Muscle of back (tissue), 13 donors: Measurements from ENCODE around the gene AUNIP. TPM values are rescaled to one million over a fixed set of nuclear protein-coding genes. Genes with fewer than 3 reads are reported as not detected.

ENCODE experiments used
- DNase-seq, 3 donors: peaks; one replicate each; pipeline versions ENCODE4 v3.0.0 to v3.0.0-alpha.2; 2013
- long read RNA-seq, 9 donors: transcript quantifications; one replicate each; lab custom pipeline, GENCODE V29; 2026
- polyA plus RNA-seq, 10 donors: library from polyadenylated mRNA; unstranded; fragments of 120-200 nt; gene quantifications; one replicate each; pipeline ENCODE4 v1.2.1, GENCODE V29; 2013; ENCODE audit not compliant: insufficient read length in 10 of 10

AUNIP gene
- polyA plus RNA-seq, result 1 to 10 TPM in 7 of 10 donors, under 1 TPM in 3; 0.78 to 2.5 (median 1.3) TPM
- long read RNA-seq, donor 1, result 0 reads
- long read RNA-seq, donor 2, partial matches to known transcripts, result 5 of 21 reads
- long read RNA-seq, donor 2, other reads (novel, unspliced or antisense), result 15 of 21 reads
- long read RNA-seq, donor 3, result 0 reads
- long read RNA-seq, donor 4, result 0 reads
- long read RNA-seq, donor 5, partial matches to known transcripts, result 0 of 1 reads
- long read RNA-seq, donor 5, other reads (novel, unspliced or antisense), result 0 of 1 reads
- long read RNA-seq, donor 6, partial matches to known transcripts, result 0 of 1 reads
- long read RNA-seq, donor 6, other reads (novel, unspliced or antisense), result 0 of 1 reads
- long read RNA-seq, donor 7, result 0 reads
- long read RNA-seq, donor 8, partial matches to known transcripts, result 0 of 1 reads
- long read RNA-seq, donor 8, other reads (novel, unspliced or antisense), result 0 of 1 reads
- long read RNA-seq, donor 9, result 0 reads

- DNase-seq, result peak; percentile 80 to 95 (median 90)
These were observed at the start of gene AUNIP for GRCh38 chr1:25858906-25859789. TSS of gene AUNIP (minus strand) at chr1:25859457. CDS start at chr1:25859357, 100 bp downstream.

GRCh38 chr1:25909040-25909439, 49.8 kb upstream of the AUNIP start:
- no peak for DNase-seq

- no peak for DNase-seq
These were observed 48.9 kb upstream of the AUNIP start for GRCh38 chr1:25908161-25908560.

GRCh38 chr1:25907601-25908000, 48.3 kb upstream of the AUNIP start:
- no peak for DNase-seq

GRCh38 chr1:25906644-25907300, 47.5 kb upstream of the AUNIP start:
- DNase-seq, result no peak

GRCh38 chr1:25905680-25906643, 46.7 kb upstream of the AUNIP start, which contains the start of gene STMN1:
TSS of gene STMN1 (minus strand) at chr1:25906419. CDS start at chr1:25904676, 1,743 bp downstream.
- DNase-seq, result peak; percentile 95 to 98 (median 95)

- DNase-seq, result peak; percentile 94 to 97 (median 95)
These were observed 45.9 kb upstream of the AUNIP start for GRCh38 chr1:25904943-25905679.

- no peak for DNase-seq
These were observed 44.7 kb upstream of the AUNIP start for GRCh38 chr1:25903986-25904385.

GRCh38 chr1:25902462-25902861, 43.2 kb upstream of the AUNIP start:
- DNase-seq, result no peak

GRCh38 chr1:25900219-25900618, 41.0 kb upstream of the AUNIP start:
- no peak for DNase-seq

- DNase-seq, result no peak
These were observed 40.5 kb upstream of the AUNIP start for GRCh38 chr1:25899792-25900191.

- no peak for DNase-seq
These were observed 39.2 kb upstream of the AUNIP start for GRCh38 chr1:25898223-25899015.

GRCh38 chr1:25897754-25898153, 38.5 kb upstream of the AUNIP start:
- no peak for DNase-seq

- no peak for DNase-seq
These were observed 37.0 kb upstream of the AUNIP start for GRCh38 chr1:25896266-25896665.

GRCh38 chr1:25895365-25895990, 36.2 kb upstream of the AUNIP start:
- peak; percentile 92 to 97 (median 95) for DNase-seq

GRCh38 chr1:25893116-25893515, 33.9 kb upstream of the AUNIP start:
- no peak for DNase-seq

GRCh38 chr1:25891606-25892005, 32.3 kb upstream of the AUNIP start:
- DNase-seq, result no peak

- DNase-seq, result no peak
These were observed 31.2 kb upstream of the AUNIP start for GRCh38 chr1:25890239-25891034.
